Dendritic cell treated with granulocyte-macrophage colony-stimulating factor and Interleukin-4, amounts not matched to agents 40 ng/mL and 50 ng/mL, for 4 days (primary cell): ENCODE measurements around the gene GOLGA6L22.
A peak's percentile ranks its signal among the peaks of the same experiment; 100 is the strongest.
"Not testable (repeated sequence)": the region's sequence is repeated elsewhere in the genome, so short reads cannot be mapped to it uniquely, and the experiment has no call there.

ENCODE experiments used
- H3K27ac Mint-ChIP-seq: one replicate; pipeline ENCODE4 v1.8.0; 2022; ENCODE audit warnings: mild to moderate bottlenecking, mixed read lengths
- H3K27me3 Mint-ChIP-seq: one replicate; pipeline ENCODE4 v1.8.0; 2022; ENCODE audit warnings: mild to moderate bottlenecking, mixed read lengths
- H3K36me3 Mint-ChIP-seq: one replicate; pipeline ENCODE4 v1.8.0; 2022; ENCODE audit warnings: low read depth, mixed read lengths
- H3K4me1 Mint-ChIP-seq: one replicate; pipeline ENCODE4 v1.8.0; 2022; ENCODE audit warnings: low read depth, mixed read lengths
- H3K4me3 Mint-ChIP-seq: one replicate; pipeline ENCODE4 v1.8.0; 2022; ENCODE audit warnings: mild to moderate bottlenecking, moderate library complexity, mixed read lengths
- H3K9me3 Mint-ChIP-seq: one replicate; pipeline ENCODE4 v1.8.0; 2022; ENCODE audit warnings: mixed read lengths
- intact Hi-C: fragments of 100-400 bp; cut with micrococcal nuclease; formaldehyde crosslinking; loops from one replicate; pipeline ENCODE4 v1.15.0; 2022

The GOLGA6L22 gene

GRCh38 chr15:22458603-22459002, at the start of gene GOLGA6L22:
GOLGA6L22 (plus strand) TSS chr15:22458903; CDS start chr15:22458994, 91 bp downstream.
- H3K9me3 Mint-ChIP-seq, H3K27me3 Mint-ChIP-seq, intact Hi-C loops, H3K4me3 Mint-ChIP-seq, H3K4me1 Mint-ChIP-seq, H3K36me3 Mint-ChIP-seq, H3K27ac Mint-ChIP-seq: not testable (repeated sequence)

- H3K27me3 Mint-ChIP-seq, H3K36me3 Mint-ChIP-seq, H3K4me1 Mint-ChIP-seq, intact Hi-C loops, H3K27ac Mint-ChIP-seq, H3K9me3 Mint-ChIP-seq, H3K4me3 Mint-ChIP-seq: not testable (repeated sequence)
Observed at GRCh38 chr15:22417288-22417687, 41.4 kb upstream of the GOLGA6L22 start.

- H3K9me3 Mint-ChIP-seq, intact Hi-C loops, H3K27ac Mint-ChIP-seq, H3K4me1 Mint-ChIP-seq, H3K4me3 Mint-ChIP-seq, H3K36me3 Mint-ChIP-seq, H3K27me3 Mint-ChIP-seq: not testable (repeated sequence)
Observed at GRCh38 chr15:22417795-22418194, 40.9 kb upstream of the GOLGA6L22 start.

- H3K27me3 Mint-ChIP-seq, H3K4me1 Mint-ChIP-seq, H3K36me3 Mint-ChIP-seq, intact Hi-C loops, H3K27ac Mint-ChIP-seq, H3K4me3 Mint-ChIP-seq, H3K9me3 Mint-ChIP-seq: not testable (repeated sequence)
Observed at GRCh38 chr15:22418212-22418611, 40.5 kb upstream of the GOLGA6L22 start.

GRCh38 chr15:22418666-22419065, 40.0 kb upstream of the GOLGA6L22 start:
- H3K9me3 Mint-ChIP-seq, H3K27me3 Mint-ChIP-seq, H3K4me3 Mint-ChIP-seq, intact Hi-C loops, H3K4me1 Mint-ChIP-seq, H3K36me3 Mint-ChIP-seq, H3K27ac Mint-ChIP-seq: not testable (repeated sequence)

GRCh38 chr15:22420340-22420739, 38.4 kb upstream of the GOLGA6L22 start:
- H3K4me3 Mint-ChIP-seq, intact Hi-C loops, H3K9me3 Mint-ChIP-seq, H3K4me1 Mint-ChIP-seq, H3K27ac Mint-ChIP-seq, H3K27me3 Mint-ChIP-seq, H3K36me3 Mint-ChIP-seq: not testable (repeated sequence)

- H3K9me3 Mint-ChIP-seq, H3K27me3 Mint-ChIP-seq, intact Hi-C loops, H3K4me3 Mint-ChIP-seq, H3K27ac Mint-ChIP-seq, H3K4me1 Mint-ChIP-seq, H3K36me3 Mint-ChIP-seq: not testable (repeated sequence)
Observed at GRCh38 chr15:22429426-22429825, 29.3 kb upstream of the GOLGA6L22 start.

GRCh38 chr15:22431687-22432086, 27.0 kb upstream of the GOLGA6L22 start:
- H3K27me3 Mint-ChIP-seq, H3K4me3 Mint-ChIP-seq, H3K36me3 Mint-ChIP-seq, H3K4me1 Mint-ChIP-seq, H3K27ac Mint-ChIP-seq, intact Hi-C loops, H3K9me3 Mint-ChIP-seq: not testable (repeated sequence)

- H3K36me3 Mint-ChIP-seq, H3K27me3 Mint-ChIP-seq, H3K9me3 Mint-ChIP-seq, intact Hi-C loops, H3K4me1 Mint-ChIP-seq, H3K27ac Mint-ChIP-seq: not testable (repeated sequence)
- peak overlapping the region; percentile 71 for H3K4me3 Mint-ChIP-seq
Observed at GRCh38 chr15:22494490-22495113, 35.9 kb downstream of the GOLGA6L22 start.

- H3K4me1 Mint-ChIP-seq, H3K27me3 Mint-ChIP-seq, H3K9me3 Mint-ChIP-seq, H3K4me3 Mint-ChIP-seq, intact Hi-C loops, H3K27ac Mint-ChIP-seq, H3K36me3 Mint-ChIP-seq: not testable (repeated sequence)
Observed at GRCh38 chr15:22497200-22497599, 38.5 kb downstream of the GOLGA6L22 start.

- H3K4me3 Mint-ChIP-seq, intact Hi-C loops, H3K36me3 Mint-ChIP-seq, H3K9me3 Mint-ChIP-seq, H3K4me1 Mint-ChIP-seq, H3K27ac Mint-ChIP-seq, H3K27me3 Mint-ChIP-seq: not testable (repeated sequence)
Observed at GRCh38 chr15:22498220-22498925, 39.7 kb downstream of the GOLGA6L22 start.

GRCh38 chr15:22502272-22502671, 43.6 kb downstream of the GOLGA6L22 start:
- H3K4me1 Mint-ChIP-seq, H3K27ac Mint-ChIP-seq, H3K27me3 Mint-ChIP-seq, H3K9me3 Mint-ChIP-seq, intact Hi-C loops, H3K4me3 Mint-ChIP-seq, H3K36me3 Mint-ChIP-seq: not testable (repeated sequence)

- H3K27ac Mint-ChIP-seq, intact Hi-C loops, H3K27me3 Mint-ChIP-seq, H3K4me1 Mint-ChIP-seq, H3K4me3 Mint-ChIP-seq, H3K9me3 Mint-ChIP-seq: not testable (repeated sequence)
- peaks cover 11% of the 10 kb centered on the region for H3K36me3 Mint-ChIP-seq
Observed at GRCh38 chr15:22506959-22507358, 48.3 kb downstream of the GOLGA6L22 start.

- intact Hi-C loops, H3K4me1 Mint-ChIP-seq, H3K27me3 Mint-ChIP-seq, H3K36me3 Mint-ChIP-seq, H3K9me3 Mint-ChIP-seq, H3K27ac Mint-ChIP-seq, H3K4me3 Mint-ChIP-seq: not testable (repeated sequence)
Observed at GRCh38 chr15:22516140-22516539, 57.4 kb downstream of the GOLGA6L22 start.
